Measurements from ENCODE around the gene MYO3B.

MYO3B gene

DNA sequence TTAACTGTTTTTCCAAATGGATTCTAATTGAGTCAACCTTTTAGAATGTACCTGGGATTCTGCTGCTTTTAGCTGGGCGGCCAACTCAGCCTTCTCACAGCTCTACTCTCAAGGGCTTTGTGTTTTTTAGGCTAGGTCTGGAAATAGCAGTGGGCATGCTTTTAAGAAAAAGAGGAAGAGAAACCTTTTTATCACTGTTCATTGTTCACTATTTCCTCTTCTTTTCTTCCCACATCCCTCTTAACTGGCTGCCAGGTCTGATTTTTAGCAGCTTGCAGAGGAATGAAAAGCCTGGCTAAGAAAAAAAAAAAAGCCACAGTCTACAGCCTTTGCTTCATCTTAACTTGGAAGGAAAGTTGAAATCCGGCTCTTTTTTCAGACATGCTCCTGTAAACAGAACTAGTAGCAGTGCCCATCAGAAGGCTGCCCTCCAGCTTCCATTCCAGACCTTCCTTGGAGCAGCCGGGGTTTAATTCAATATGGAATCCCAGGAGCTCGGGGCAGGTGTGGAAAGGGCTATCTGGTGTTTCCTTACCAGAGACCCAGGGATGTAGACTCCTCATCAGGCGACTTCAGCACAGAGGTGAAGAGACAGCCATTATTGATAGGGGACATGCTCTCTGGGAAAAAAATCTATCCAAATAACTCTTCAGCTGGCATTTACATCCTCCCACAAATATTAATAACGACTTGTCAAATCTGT, 230.7 kb downstream of the MYO3B start:
- TF ChIP-seq TAF1 (IDR thresholded peaks at IDR 0.05; ENCODE audit: borderline replicate concordance, insufficient read depth, low read length) (no peak), POLR2AphosphoS5 (IDR thresholded peaks at IDR 0.05; ENCODE audit: low read depth, low read length) (no peak), SIN3A (IDR thresholded peaks at IDR 0.05; ENCODE audit: borderline replicate concordance, insufficient read depth, low read length) (no peak), FOXP2 (optimal IDR thresholded peaks at IDR 0.05; ENCODE audit: borderline replicate concordance, extremely low read depth, extremely low read length, insufficient read depth) (no peak)
- TF ChIP-seq, protein P1, sequence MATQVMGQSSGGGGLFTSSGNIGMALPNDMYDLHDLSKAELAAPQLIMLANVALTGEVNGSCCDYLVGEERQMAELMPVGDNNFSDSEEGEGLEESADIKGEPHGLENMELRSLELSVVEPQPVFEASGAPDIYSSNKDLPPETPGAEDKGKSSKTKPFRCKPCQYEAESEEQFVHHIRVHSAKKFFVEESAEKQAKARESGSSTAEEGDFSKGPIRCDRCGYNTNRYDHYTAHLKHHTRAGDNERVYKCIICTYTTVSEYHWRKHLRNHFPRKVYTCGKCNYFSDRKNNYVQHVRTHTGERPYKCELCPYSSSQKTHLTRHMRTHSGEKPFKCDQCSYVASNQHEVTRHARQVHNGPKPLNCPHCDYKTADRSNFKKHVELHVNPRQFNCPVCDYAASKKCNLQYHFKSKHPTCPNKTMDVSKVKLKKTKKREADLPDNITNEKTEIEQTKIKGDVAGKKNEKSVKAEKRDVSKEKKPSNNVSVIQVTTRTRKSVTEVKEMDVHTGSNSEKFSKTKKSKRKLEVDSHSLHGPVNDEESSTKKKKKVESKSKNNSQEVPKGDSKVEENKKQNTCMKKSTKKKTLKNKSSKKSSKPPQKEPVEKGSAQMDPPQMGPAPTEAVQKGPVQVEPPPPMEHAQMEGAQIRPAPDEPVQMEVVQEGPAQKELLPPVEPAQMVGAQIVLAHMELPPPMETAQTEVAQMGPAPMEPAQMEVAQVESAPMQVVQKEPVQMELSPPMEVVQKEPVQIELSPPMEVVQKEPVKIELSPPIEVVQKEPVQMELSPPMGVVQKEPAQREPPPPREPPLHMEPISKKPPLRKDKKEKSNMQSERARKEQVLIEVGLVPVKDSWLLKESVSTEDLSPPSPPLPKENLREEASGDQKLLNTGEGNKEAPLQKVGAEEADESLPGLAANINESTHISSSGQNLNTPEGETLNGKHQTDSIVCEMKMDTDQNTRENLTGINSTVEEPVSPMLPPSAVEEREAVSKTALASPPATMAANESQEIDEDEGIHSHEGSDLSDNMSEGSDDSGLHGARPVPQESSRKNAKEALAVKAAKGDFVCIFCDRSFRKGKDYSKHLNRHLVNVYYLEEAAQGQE (IDR thresholded peaks at IDR 0.05; ENCODE audit: insufficient read depth in 1 of 2, low read depth in 2 of 2, low read length in 2 of 2): no peak

DNA sequence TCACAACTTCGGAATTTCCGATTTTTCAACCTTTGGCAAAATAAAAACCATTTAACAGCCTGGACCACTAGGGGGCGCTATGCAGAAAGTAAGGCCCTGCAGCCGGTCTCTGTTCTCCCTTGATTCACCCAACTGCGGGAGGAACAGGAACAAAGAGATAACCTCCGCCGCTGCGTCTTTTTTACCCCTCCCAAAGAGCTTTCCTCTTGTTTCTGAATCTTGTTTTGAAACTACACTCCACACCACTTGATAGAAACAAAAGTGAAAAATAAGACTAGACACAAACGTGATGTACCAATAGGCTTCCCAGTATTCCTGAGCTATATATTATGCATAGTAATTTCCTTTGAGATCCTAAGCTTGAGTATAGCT, 231.2 kb downstream of the MYO3B start:
- TF ChIP-seq SIN3A (IDR thresholded peaks at IDR 0.05; ENCODE audit: borderline replicate concordance, insufficient read depth, low read length) (no peak), POLR2AphosphoS5 (IDR thresholded peaks at IDR 0.05; ENCODE audit: low read depth, low read length) (no peak), FOXP2 (optimal IDR thresholded peaks at IDR 0.05; ENCODE audit: borderline replicate concordance, extremely low read depth, extremely low read length, insufficient read depth) (no peak), TAF1 (IDR thresholded peaks at IDR 0.05; ENCODE audit: borderline replicate concordance, insufficient read depth, low read length) (no peak)
- TF ChIP-seq, protein P1 (IDR thresholded peaks at IDR 0.05; ENCODE audit: insufficient read depth in 1 of 2, low read depth in 2 of 2, low read length in 2 of 2): no peak

DNA sequence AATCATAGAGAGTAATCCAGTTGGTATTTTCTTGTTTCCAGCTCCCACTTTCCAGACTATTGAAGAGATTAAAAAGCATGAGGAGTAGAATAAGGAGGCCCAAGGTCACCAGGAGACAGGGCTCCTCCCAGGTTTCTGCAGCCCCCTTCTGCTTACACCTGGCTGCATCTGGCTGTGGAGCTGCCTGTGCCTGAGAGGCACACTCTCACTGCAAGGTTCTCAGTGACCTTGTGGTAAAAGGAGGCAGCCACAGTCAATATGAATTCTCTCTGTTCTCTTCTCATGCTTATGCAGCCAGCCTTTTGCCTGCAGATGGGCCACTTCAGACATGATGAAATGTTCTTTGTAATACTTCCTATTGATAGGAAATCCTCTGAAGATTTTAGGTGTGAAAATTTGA, 233.7 kb downstream of the MYO3B start:
- no peak for TF ChIP-seq FOXP2 (optimal IDR thresholded peaks at IDR 0.05; ENCODE audit: borderline replicate concordance, extremely low read depth, extremely low read length, insufficient read depth)
- TF ChIP-seq, protein P1 (IDR thresholded peaks at IDR 0.05; ENCODE audit: insufficient read depth in 1 of 2, low read depth in 2 of 2, low read length in 2 of 2): no peak
- no peak for TF ChIP-seq POLR2AphosphoS5 (IDR thresholded peaks at IDR 0.05; ENCODE audit: low read depth, low read length)
- TF ChIP-seq SIN3A (IDR thresholded peaks at IDR 0.05; ENCODE audit: borderline replicate concordance, insufficient read depth, low read length): no peak
- no peak for TF ChIP-seq TAF1 (IDR thresholded peaks at IDR 0.05; ENCODE audit: borderline replicate concordance, insufficient read depth, low read length)

DNA sequence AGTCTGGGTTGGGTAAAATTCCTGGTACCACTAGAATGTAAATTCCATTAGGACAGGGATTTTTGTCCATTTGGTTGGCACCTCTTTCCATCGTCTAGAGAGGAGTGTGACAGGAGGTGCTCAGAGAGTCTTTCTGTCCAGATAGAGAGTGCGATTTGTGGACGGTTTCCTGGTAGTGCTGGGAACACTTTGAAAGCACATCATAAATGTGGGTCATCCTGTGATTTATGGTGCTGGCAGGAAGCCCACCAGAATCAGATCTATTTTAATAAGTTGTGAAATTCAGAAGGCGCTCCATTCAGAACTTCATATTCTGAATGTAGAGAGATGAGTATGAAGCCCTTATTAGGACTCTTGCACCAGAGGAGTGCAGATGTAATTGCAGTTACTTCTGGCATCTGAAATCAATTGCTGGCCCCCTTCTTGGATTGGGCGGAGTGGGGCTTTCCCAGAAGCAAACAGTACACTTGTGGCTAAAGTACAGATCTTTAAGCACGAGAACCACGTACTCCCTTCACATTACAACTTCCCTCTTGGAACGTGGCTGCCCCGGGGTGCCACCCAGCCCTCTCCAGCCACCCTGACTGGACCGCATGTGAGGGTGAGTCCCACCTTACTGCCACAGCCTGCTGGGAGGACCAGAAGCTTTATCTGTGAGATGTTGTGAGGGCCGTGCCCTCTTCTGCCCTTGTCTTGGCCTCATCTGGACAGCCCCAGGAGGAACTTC, 243.2 kb downstream of the MYO3B start:
- TF ChIP-seq POLR2AphosphoS5 (IDR thresholded peaks at IDR 0.05; ENCODE audit: low read depth, low read length): no peak

DNA sequence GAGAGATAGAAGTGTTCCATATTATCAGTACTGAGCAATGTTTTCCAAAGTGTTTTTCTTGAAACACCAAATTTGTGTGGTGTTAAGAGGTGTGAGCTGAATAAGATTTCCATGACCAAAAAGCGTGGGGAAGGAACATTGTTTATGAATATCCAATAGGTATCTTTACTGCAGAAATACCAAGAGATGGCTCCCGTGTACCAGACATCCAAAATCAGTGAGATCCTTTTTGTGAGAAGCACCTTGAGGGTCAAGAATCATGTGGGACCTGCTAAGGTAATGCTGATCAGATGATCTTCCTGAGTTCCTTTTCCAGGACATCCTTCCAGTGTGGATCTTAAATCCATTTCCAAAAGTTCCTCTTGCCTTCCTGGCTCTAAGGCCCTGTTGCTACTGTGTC, 246.0 kb downstream of the MYO3B start:
- TF ChIP-seq, protein P1 (IDR thresholded peaks at IDR 0.05; ENCODE audit: insufficient read depth in 1 of 2, low read depth in 2 of 2, low read length in 2 of 2): no peak
